DND-41 (cell line): ENCODE measurements around the gene APLN.

ENCODE experiments used
- ATAC-seq: fragments of 200-7000 bp; cut with Tn5 transposase; 3 replicates; pipeline ENCODE4 v1.9.1; 2021; ENCODE audit warnings: low read depth; ENCODE audit not compliant: insufficient read depth
- DNase-seq: peaks from one replicate; pipeline ENCODE4 v3.0.0-alpha.2; 2020
- H2AFZ ChIP-seq: 2 replicates; pipeline ENCODE4 v1.6.0; 2012; ENCODE audit warnings: low read depth, low read length
- H3K27ac ChIP-seq: 2 replicates; pipeline ENCODE4 v1.5.1; 2012; ENCODE audit warnings: low read length, inconsistent platforms
- H3K27me3 ChIP-seq: fragments of 200-600 bp; sonication (generic); 2 replicates; pipeline ENCODE4 v1.6.0; 2012; ENCODE audit warnings: low read length, mild to moderate bottlenecking, inconsistent platforms; ENCODE audit not compliant: insufficient read depth, poor library complexity
- H3K36me3 ChIP-seq: 2 replicates; pipeline ENCODE4 v1.5.1; 2012; ENCODE audit warnings: low read length, inconsistent platforms; ENCODE audit not compliant: insufficient read depth
- H3K4me1 ChIP-seq: 2 replicates; pipeline ENCODE4 v1.5.1; 2012; ENCODE audit warnings: mild to moderate bottlenecking, low read length; ENCODE audit not compliant: insufficient read depth
- H3K4me2 ChIP-seq: 2 replicates; pipeline ENCODE4 v1.6.0; 2012; ENCODE audit warnings: mild to moderate bottlenecking, moderate library complexity, low read length, inconsistent platforms; ENCODE audit not compliant: insufficient read depth
- H3K4me3 ChIP-seq, 2 experiments: fragments of 200-600 bp in 1 of 2; shearing (Covaris generic) in 1 of 2; 2 replicates each; pipeline ENCODE4 v1.5.1; 2012 to 2016; ENCODE audit warnings: inconsistent platforms in 2 of 2, low read length in 2 of 2, mild to moderate bottlenecking in 2 of 2, low read depth in 1 of 2, moderate library complexity in 1 of 2
- H3K79me2 ChIP-seq: 2 replicates; pipeline ENCODE4 v1.6.0; 2012; ENCODE audit warnings: low read length, inconsistent platforms; ENCODE audit not compliant: insufficient read depth
- H3K9ac ChIP-seq: 2 replicates; pipeline ENCODE4 v1.6.0; 2012; ENCODE audit warnings: low read depth, mild to moderate bottlenecking, inconsistent platforms, low read length, moderate library complexity
- H3K9me3 ChIP-seq: 2 replicates; pipeline ENCODE4 v1.5.1; 2012; ENCODE audit warnings: low read length, moderate library complexity, mild to moderate bottlenecking, inconsistent platforms; ENCODE audit not compliant: insufficient read depth, severe bottlenecking
- H4K20me1 ChIP-seq: 2 replicates; pipeline ENCODE4 v1.6.0; 2012; ENCODE audit warnings: low read length; ENCODE audit not compliant: insufficient read depth
- EZH2 ChIP-seq: IDR thresholded peaks from 3 replicates; pipeline ENCODE4 v1.6.1; 2012; ENCODE audit warnings: borderline replicate concordance, low read depth, mild to moderate bottlenecking, moderate library complexity, low read length, inconsistent platforms; ENCODE audit not compliant: severe bottlenecking
- TF ChIP-seq, protein P1 (sequence below): IDR thresholded peaks from 2 replicates; pipeline ENCODE4 v1.5.1; 2012; ENCODE audit warnings: borderline replicate concordance, low read length, moderate library complexity, mild to moderate bottlenecking; ENCODE audit not compliant: poor library complexity, severe bottlenecking; ENCODE audit errors: extremely low read depth

APLN gene

GRCh38 chrX:129641941-129642340, 12.8 kb downstream of the APLN start:
- ATAC-seq (no peak), DNase-seq (no peak)

GRCh38 chrX:129641469-129641868, 13.3 kb downstream of the APLN start:
- Histone ChIP-seq H4K20me1 (no peaks in the 10 kb centered on the region), H3K4me1 (peaks cover 20% of the 10 kb centered on the region), H3K9me3 (no peaks in the 10 kb centered on the region), H3K27me3 (no peaks in the 10 kb centered on the region), H3K4me2 (no peak overlapping the region), H3K4me3 (no peak overlapping the region), H3K79me2 (no peaks in the 10 kb centered on the region), H3K9ac (no peak overlapping the region), H3K36me3 (no peaks in the 10 kb centered on the region), H3K27ac (no peak overlapping the region), H2AFZ (no peak overlapping the region)
- DNase-seq = no peak
- ATAC-seq = no peak
- no peak for TF ChIP-seq EZH2
- TF ChIP-seq, protein P1, sequence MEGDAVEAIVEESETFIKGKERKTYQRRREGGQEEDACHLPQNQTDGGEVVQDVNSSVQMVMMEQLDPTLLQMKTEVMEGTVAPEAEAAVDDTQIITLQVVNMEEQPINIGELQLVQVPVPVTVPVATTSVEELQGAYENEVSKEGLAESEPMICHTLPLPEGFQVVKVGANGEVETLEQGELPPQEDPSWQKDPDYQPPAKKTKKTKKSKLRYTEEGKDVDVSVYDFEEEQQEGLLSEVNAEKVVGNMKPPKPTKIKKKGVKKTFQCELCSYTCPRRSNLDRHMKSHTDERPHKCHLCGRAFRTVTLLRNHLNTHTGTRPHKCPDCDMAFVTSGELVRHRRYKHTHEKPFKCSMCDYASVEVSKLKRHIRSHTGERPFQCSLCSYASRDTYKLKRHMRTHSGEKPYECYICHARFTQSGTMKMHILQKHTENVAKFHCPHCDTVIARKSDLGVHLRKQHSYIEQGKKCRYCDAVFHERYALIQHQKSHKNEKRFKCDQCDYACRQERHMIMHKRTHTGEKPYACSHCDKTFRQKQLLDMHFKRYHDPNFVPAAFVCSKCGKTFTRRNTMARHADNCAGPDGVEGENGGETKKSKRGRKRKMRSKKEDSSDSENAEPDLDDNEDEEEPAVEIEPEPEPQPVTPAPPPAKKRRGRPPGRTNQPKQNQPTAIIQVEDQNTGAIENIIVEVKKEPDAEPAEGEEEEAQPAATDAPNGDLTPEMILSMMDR = no peak

More at GRCh38 chrX:129641941-129642340, 12.8 kb downstream of the APLN start:
- Histone ChIP-seq H4K20me1 (no peaks in the 10 kb centered on the region), H3K4me1 (peaks cover 19% of the 10 kb centered on the region), H3K27ac (no peak overlapping the region), H3K9ac (no peak overlapping the region), H2AFZ (no peak overlapping the region), H3K36me3 (no peaks in the 10 kb centered on the region), H3K4me2 (no peak overlapping the region), H3K79me2 (no peaks in the 10 kb centered on the region), H3K4me3 (no peak overlapping the region), H3K9me3 (no peaks in the 10 kb centered on the region), H3K27me3 (no peaks in the 10 kb centered on the region)
- TF ChIP-seq, protein P1 = no peak
- no peak for TF ChIP-seq EZH2

DNA sequence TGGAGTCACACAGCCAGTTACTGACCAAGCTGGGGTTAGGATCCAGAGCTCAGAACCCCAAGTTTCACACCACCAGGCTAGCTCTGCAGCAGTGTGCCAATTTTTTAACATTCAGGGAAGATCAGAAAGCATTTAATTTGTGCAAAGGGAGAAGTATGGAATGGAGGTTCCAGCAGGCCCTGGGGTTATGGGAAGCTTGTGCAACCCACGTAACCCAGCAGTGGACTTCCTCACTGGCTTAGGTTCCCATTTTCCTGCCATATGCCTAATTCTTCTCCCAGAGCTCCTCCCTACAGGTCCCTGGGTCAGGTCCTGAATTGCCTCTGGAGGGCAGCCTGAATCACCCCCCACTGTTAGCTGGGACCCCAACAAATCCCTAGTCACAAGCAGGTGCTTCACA, 14.0 kb downstream of the APLN start:
- no peak overlapping the region for H2AFZ ChIP-seq
- H3K27me3 ChIP-seq = no peaks in the 10 kb centered on the region
- DNase-seq (no peak), ATAC-seq (no peak)
- no peak overlapping the region for H3K9ac ChIP-seq
- H3K4me2 ChIP-seq = no peak overlapping the region
- H3K4me3 ChIP-seq = no peak overlapping the region
- no peak overlapping the region for H3K27ac ChIP-seq
- H3K4me1 ChIP-seq = peaks cover 20% of the 10 kb centered on the region
- H4K20me1 ChIP-seq = no peaks in the 10 kb centered on the region
- no peaks in the 10 kb centered on the region for H3K36me3 ChIP-seq
- no peaks in the 10 kb centered on the region for H3K79me2 ChIP-seq
- TF ChIP-seq, protein P1 = no peak
- H3K9me3 ChIP-seq = no peaks in the 10 kb centered on the region

GRCh38 chrX:129638917-129639316, 15.8 kb downstream of the APLN start:
- Histone ChIP-seq H3K36me3 (no peaks in the 10 kb centered on the region), H4K20me1 (no peaks in the 10 kb centered on the region), H3K4me1 (peaks cover 20% of the 10 kb centered on the region), H3K27me3 (no peaks in the 10 kb centered on the region), H3K9ac (no peak overlapping the region), H3K4me2 (no peak overlapping the region), H3K4me3 (no peak overlapping the region), H3K27ac (peak overlapping the region; percentile 76; the same call in 1 of the 2 replicates), H2AFZ (no peak overlapping the region), H3K9me3 (no peaks in the 10 kb centered on the region), H3K79me2 (no peaks in the 10 kb centered on the region)
- TF ChIP-seq, protein P1 = peak; percentile 20
- TF ChIP-seq EZH2 = no peak
- no peak for ATAC-seq
- DNase-seq = no peak
